ENCODE results near the gene SNCG. TPM values are rescaled to one million over a fixed set of nuclear protein-coding genes. Genes with fewer than 3 reads are reported as not detected.

The SNCG gene
- total and polyA plus RNA-seq, 2 of the 8 experiments (the other 6 are each of a cell fraction or from before 2014, with no cell fraction given) = 4.4 to 12.2 TPM

- no peak for TF ChIP-seq CTCF (IDR thresholded peaks at IDR 0.05; ENCODE audit: control extremely low read depth in 1 of 3, insufficient read depth in 1 of 3, low read depth in 1 of 3, low read length in 3 of 3)
- no peak for TF ChIP-seq BCL11A (IDR thresholded peaks at IDR 0.05; ENCODE audit: low read depth in 2 of 2, low read length in 2 of 2)
- TF ChIP-seq CTBP2 (IDR thresholded peaks at IDR 0.05; ENCODE audit: borderline replicate concordance, insufficient read depth, insufficient read length, low read length) = no peak
- no peak for TF ChIP-seq USF2 (IDR thresholded peaks at IDR 0.05; ENCODE audit: low read length)
- TF ChIP-seq CEBPB (IDR thresholded peaks at IDR 0.05; ENCODE audit: low read depth, low read length) = no peak
- TF ChIP-seq ASH2L (IDR thresholded peaks at IDR 0.05; ENCODE audit: low read length) = no peak
- no peak for TF ChIP-seq POU5F1 (IDR thresholded peaks at IDR 0.05; ENCODE audit: low read depth, low read length)
- no peak for TF ChIP-seq SP4 (IDR thresholded peaks at IDR 0.05; ENCODE audit: low read length)
- no peak for TF ChIP-seq CHD1 (IDR thresholded peaks at IDR 0.05; ENCODE audit: low read depth, low read length)
- no peak for TF ChIP-seq CHD2 (IDR thresholded peaks at IDR 0.05; ENCODE audit: low read length)
- TF ChIP-seq E2F6 (IDR thresholded peaks at IDR 0.05) = no peak
These were observed 2.1 kb upstream of the SNCG start (continued) for GRCh38 chr10:86956195-86956847.

Measured in H1 (cell line).